GM18870 (cell line): ENCODE measurements around the gene TENT4A.

Source experiments
- ATAC-seq: cut with Tn5 transposase; IDR thresholded peaks from one replicate; pipeline ENCODE4 v1.9.1; 2021; ENCODE audit warnings: moderate library complexity; ENCODE audit not compliant: unreplicated experiment

Gene TENT4A

GRCh38 chr5:6731465-6732237, 18.4 kb downstream of the TENT4A start:
- no peak for ATAC-seq

- no peak for ATAC-seq
Measured at GRCh38 chr5:6732634-6733410, 19.6 kb downstream of the TENT4A start.

- no peak for ATAC-seq
Measured at GRCh38 chr5:6733411-6734242, 20.4 kb downstream of the TENT4A start.

- no peak for ATAC-seq
Measured at GRCh38 chr5:6734243-6734700, 21.0 kb downstream of the TENT4A start.

GRCh38 chr5:6734781-6735180, 21.5 kb downstream of the TENT4A start:
- ATAC-seq, result no peak

- no peak for ATAC-seq
Measured at GRCh38 chr5:6736106-6736505, 22.9 kb downstream of the TENT4A start.

GRCh38 chr5:6736524-6737042, 23.4 kb downstream of the TENT4A start:
- ATAC-seq, result no peak

- peak; percentile 89 for ATAC-seq
Measured at GRCh38 chr5:6737043-6737941, 24.1 kb downstream of the TENT4A start.

GRCh38 chr5:6739603-6740002, 26.4 kb downstream of the TENT4A start:
- ATAC-seq, result no peak

GRCh38 chr5:6740586-6741150, 27.4 kb downstream of the TENT4A start:
- no peak for ATAC-seq

- no peak for ATAC-seq
Measured at GRCh38 chr5:6742081-6742758, 29.0 kb downstream of the TENT4A start.

GRCh38 chr5:6743161-6743560, 29.9 kb downstream of the TENT4A start:
- no peak for ATAC-seq

- ATAC-seq, result no peak
Measured at GRCh38 chr5:6744841-6745705, 31.8 kb downstream of the TENT4A start.

GRCh38 chr5:6745706-6746222, 32.5 kb downstream of the TENT4A start:
- ATAC-seq, result no peak

- ATAC-seq, result no peak
Measured at GRCh38 chr5:6746244-6746643, 33.0 kb downstream of the TENT4A start.

- no peak for ATAC-seq
Measured at GRCh38 chr5:6747103-6747502, 33.9 kb downstream of the TENT4A start.

- ATAC-seq, result no peak
Measured at GRCh38 chr5:6748142-6748541, 34.9 kb downstream of the TENT4A start.
